B cell (primary cell): ENCODE measurements around the gene RNF39. TPM values are rescaled to one million over a fixed set of nuclear protein-coding genes. Genes with fewer than 3 reads are reported as not detected.

Source experiments
- ATAC-seq: fragments of 200-7000 bp; cut with Tn5 transposase; one replicate; pipeline ENCODE4 v1.10.0; 2021; ENCODE audit warnings: low read depth, mild to moderate bottlenecking, moderate number of reproducible peaks, moderate library complexity
- CTCF ChIA-PET: fragments of 350-600 bp; sonication (Branson Sonifier 250); formaldehyde crosslinking; loops from one replicate; lab custom pipeline; 2021; ENCODE audit warnings: antibody characterized with exemption, inconsistent platforms; lab: Charles Lee
- POLR2A ChIA-PET: fragments of 350-600 bp; sonication (Branson Sonifier 250); formaldehyde crosslinking; loops from one replicate; lab custom pipeline; 2021; ENCODE audit warnings: antibody characterized with exemption; lab: Charles Lee
- DNase-seq: peaks from one replicate; pipeline ENCODE4 v3.0.0; 2013
- H2AFZ ChIP-seq: 2 replicates; pipeline ENCODE4 v1.6.1; 2012; ENCODE audit warnings: mild to moderate bottlenecking, low read depth, low read length; ENCODE audit not compliant: insufficient read depth, poor library complexity, severe bottlenecking
- H3K27ac ChIP-seq, 2 donors: 1 replicate in 1 of 2; 2 replicates in 1 of 2; pipeline ENCODE4 v1.5.1; 2012 to 2013; ENCODE audit warnings: low read length in 2 of 2, mild to moderate bottlenecking in 2 of 2, moderate library complexity in 1 of 2
- H3K27me3 ChIP-seq, 4 experiments: fragments of 200-600 bp in 1 of 4; sonication (generic) in 1 of 4; replicated peaks in 1 of 4; 1 replicate in 2 of 4; 2 replicates in 2 of 4; pipeline versions ENCODE4 v1.6.1 to v1.7.0; 2013 to 2016; ENCODE audit warnings: low read length in 3 of 4, mild to moderate bottlenecking in 2 of 4, mixed read lengths in 1 of 4, moderate library complexity in 1 of 4; ENCODE audit not compliant: insufficient read depth in 4 of 4, control insufficient read depth in 3 of 4; ENCODE audit errors: control extremely low read depth in 1 of 4
- H3K36me3 ChIP-seq, 2 experiments: replicated peaks in 1 of 2; 1 replicate in 1 of 2; 2 replicates in 1 of 2; pipeline versions ENCODE4 v1.6.1 to v1.7.1; 2013; ENCODE audit warnings: low read length in 1 of 2; ENCODE audit not compliant: insufficient read depth in 2 of 2, control insufficient read depth in 1 of 2; ENCODE audit errors: control extremely low read depth in 1 of 2, extremely low read depth in 1 of 2
- H3K4me1 ChIP-seq, 2 donors: fragments of 200-600 bp in 1 of 2; sonication (generic) in 1 of 2; 1 replicate in 1 of 2; 2 replicates in 1 of 2; pipeline versions ENCODE4 v1.5.1 to v1.6.1; 2013 to 2017; ENCODE audit warnings: low read length in 2 of 2; ENCODE audit not compliant: control insufficient read depth in 2 of 2, insufficient read depth in 2 of 2
- H3K4me2 ChIP-seq: replicated peaks from 2 replicates; pipeline ENCODE3; 2012; ENCODE audit warnings: mild to moderate bottlenecking, low read depth, low read length; ENCODE audit not compliant: poor library complexity, severe bottlenecking
- H3K4me3 ChIP-seq, 5 experiments: fragments of 200-600 bp in 1 of 5; sonication (generic) in 1 of 5; 1 replicate in 3 of 5; 2 replicates in 2 of 5; pipeline versions ENCODE4 v1.5.1 to v1.7.0; 2011 to 2016; ENCODE audit warnings: low read length in 4 of 5, mild to moderate bottlenecking in 4 of 5, low read depth in 2 of 5, control low read depth in 1 of 5, moderate library complexity in 1 of 5; ENCODE audit not compliant: insufficient read depth in 1 of 5; ENCODE audit errors: control extremely low read depth in 1 of 5, extremely low read depth in 1 of 5
- H3K79me2 ChIP-seq: fragments of 200-600 bp; sonication (generic); one replicate; pipeline ENCODE4 v1.6.0; 2016; ENCODE audit warnings: low read length; ENCODE audit not compliant: control insufficient read depth, insufficient read depth
- H3K9ac ChIP-seq: fragments of 200-600 bp; sonication (generic); 2 replicates; pipeline ENCODE4 v1.6.1; 2017; ENCODE audit warnings: mild to moderate bottlenecking, low read length, moderate library complexity
- H3K9me3 ChIP-seq, 3 donors: one replicate each; pipeline versions ENCODE4 v1.6.1 to v1.7.1; 2013; ENCODE audit warnings: low read length in 2 of 3; ENCODE audit not compliant: control insufficient read depth in 2 of 3, insufficient read depth in 1 of 3; ENCODE audit errors: control extremely low read depth in 1 of 3
- H4K20me1 ChIP-seq: 2 replicates; pipeline ENCODE4 v1.6.0; 2012; ENCODE audit warnings: mild to moderate bottlenecking, low read length; ENCODE audit not compliant: insufficient read depth, control insufficient read depth, poor library complexity, severe bottlenecking
- H3K27ac Mint-ChIP-seq: one replicate; pipeline ENCODE4 v1.8.0; 2021; ENCODE audit warnings: mixed read lengths
- H3K27me3 Mint-ChIP-seq: one replicate; pipeline ENCODE4 v1.8.0; 2021; ENCODE audit warnings: mixed read lengths
- H3K4me1 Mint-ChIP-seq: one replicate; pipeline ENCODE4 v1.8.0; 2021; ENCODE audit warnings: mixed read lengths
- H3K4me3 Mint-ChIP-seq: one replicate; pipeline ENCODE4 v1.8.0; 2021; ENCODE audit warnings: mixed read lengths
- H3K9me3 Mint-ChIP-seq: one replicate; pipeline ENCODE4 v1.8.0; 2022; ENCODE audit warnings: mixed read lengths; ENCODE audit not compliant: insufficient read depth
- CTCF ChIP-seq: fragments of 200-600 bp; IDR thresholded peaks from one replicate; pipeline ENCODE4 v1.8.0; 2022; ENCODE audit warnings: antibody characterized with exemption, mild to moderate bottlenecking
- EZH2 ChIP-seq: IDR thresholded peaks from 2 replicates; pipeline ENCODE4 v1.6.1; 2012; ENCODE audit warnings: borderline replicate concordance, low read depth, mild to moderate bottlenecking, moderate library complexity, low read length; ENCODE audit not compliant: insufficient read depth, poor library complexity, severe bottlenecking
- WGBS: methylation state at CpG from one replicate; pipeline ENCODE4 v1.1.5; 2013; ENCODE audit warnings: missing lambda C conversion rate; ENCODE audit not compliant: insufficient coverage; 5-methylcytosine and 5-hydroxymethylcytosine counted together
- intact Hi-C: fragments of 100-400 bp; cut with micrococcal nuclease; formaldehyde crosslinking; loops from one replicate; pipeline ENCODE4 v1.10.0; 2022
- polyA plus RNA-seq: library from polyadenylated mRNA; depleted of rRNA; stranded (reverse); fragments of >200 nt; gene quantifications from 2 replicates; pipeline ENCODE4 v1.2.3, GENCODE V29; 2012
- total RNA-seq, 2 donors: library from RNA; stranded (reverse); fragments of 120-200 nt in 1 of 2; gene quantifications; 1 replicate in 1 of 2; 2 replicates in 1 of 2; pipeline versions ENCODE4 v1.2.3 to v1.2.4, GENCODE V29; 2013 to 2022

The RNF39 gene
- total and polyA plus RNA-seq, 2 donors (not counting 1 experiment from before 2014, with no cell fraction given) = not detected

- DNase-seq (no peak), ATAC-seq (no peak)
- no peak overlapping the region for H3K4me2 ChIP-seq
- Mint-ChIP-seq H3K27me3 (peaks cover 83% of the 10 kb centered on the region), H3K27ac (no peak overlapping the region), H3K9me3 (no peaks in the 10 kb centered on the region), H3K4me3 (no peak overlapping the region), H3K4me1 (no peaks in the 10 kb centered on the region)
- H3K27ac ChIP-seq = no peak overlapping the region
- TF ChIP-seq CTCF (no peak), EZH2 (no peak)
- H3K4me1 ChIP-seq = no peaks in the 10 kb centered on the region
- ChIA-PET CTCF (no interaction called here), POLR2A (no interaction called here)
- WGBS = 78% methylated on average over 11 of the region's 11 CpGs
- no peaks in the 10 kb centered on the region for H3K36me3 ChIP-seq
- no peaks in the 10 kb centered on the region for H3K9me3 ChIP-seq
- intact Hi-C loops = no loop called here
- H3K9ac ChIP-seq = no peak overlapping the region
- H2AFZ ChIP-seq = no peak overlapping the region
- no peak overlapping the region for H3K4me3 ChIP-seq
- no peaks in the 10 kb centered on the region for H4K20me1 ChIP-seq
- H3K27me3 ChIP-seq = peaks cover 0 to 66% (median 45%) of the 10 kb centered on the region in 4 experiments
- H3K79me2 ChIP-seq = no peaks in the 10 kb centered on the region
These were observed 16.2 kb upstream of the RNF39 start for GRCh38 chr6:30091577-30092381.

DNA sequence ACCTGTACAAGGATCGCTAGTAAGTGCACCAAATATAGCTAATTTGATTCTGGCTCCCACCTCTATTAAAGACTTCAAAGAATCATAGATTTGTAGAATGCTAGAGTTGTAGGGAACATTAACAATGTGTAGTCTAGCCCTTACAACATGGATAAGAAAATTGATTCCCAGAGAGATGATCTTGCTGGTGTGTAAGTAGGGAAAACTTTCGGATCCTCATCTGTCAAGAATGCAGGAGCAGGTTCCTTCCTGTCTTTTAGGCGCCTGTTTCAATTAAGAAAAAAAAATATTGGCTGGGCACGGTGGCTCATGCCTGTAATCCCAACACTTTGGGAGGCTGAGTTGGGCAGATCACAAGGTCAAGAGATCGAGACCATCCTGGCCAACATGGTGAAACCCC is 12.3 kb upstream of the RNF39 start:
- Histone ChIP-seq H4K20me1 (no peaks in the 10 kb centered on the region), H3K9ac (no peak overlapping the region), H3K79me2 (no peaks in the 10 kb centered on the region), H3K9me3 (peaks cover 0 to 5% (median 0%) of the 10 kb centered on the region in 3 donors), H3K36me3 (no peaks in the 10 kb centered on the region), H3K27ac (no peak overlapping the region), H3K4me2 (no peak overlapping the region), H3K27me3 (peaks cover 0 to 51% (median 41%) of the 10 kb centered on the region in 4 experiments), H3K4me1 (no peaks in the 10 kb centered on the region), H3K4me3 (no peak overlapping the region), H2AFZ (no peak overlapping the region)
- 81% methylated on average over 2 of the region's 5 CpGs for WGBS
- no peak overlapping the region for H3K27ac Mint-ChIP-seq
- no peak overlapping the region for H3K4me3 Mint-ChIP-seq
- no peak for DNase-seq
- ATAC-seq = no peak
- peaks cover 59% of the 10 kb centered on the region for H3K27me3 Mint-ChIP-seq
- POLR2A ChIA-PET = no interaction called here
- TF ChIP-seq EZH2 = no peak
- no peak for TF ChIP-seq CTCF
- H3K4me1 Mint-ChIP-seq = no peaks in the 10 kb centered on the region
- intact Hi-C loops = no loop called here
- CTCF ChIA-PET = interaction anchor here (0.8 to 3.9 kb wide), 3 partner anchors 15 to 50 kb away, joined by 3 to 21 read pairs (median 3); no protein-coding TSS in a partner anchor
- no peaks in the 10 kb centered on the region for H3K9me3 Mint-ChIP-seq
